COLO668 (cell line): ENCODE data around the gene CMSS1.

ENCODE experiments used
- DNase-seq: peaks from one replicate; lab custom pipeline; 2025; ENCODE audit not compliant: unreplicated experiment; lab: John Stamatoyannopoulos, UW

The CMSS1 gene

GRCh38 chr3:100169201-100169920 is 351.7 kb downstream of the CMSS1 start:
- DNase-seq: no peak

- DNase-seq: no peak
These were observed 352.8 kb downstream of the CMSS1 start for GRCh38 chr3:100170486-100170885.

- DNase-seq: no peak
These were observed 353.7 kb downstream of the CMSS1 start for GRCh38 chr3:100171211-100171914.

GRCh38 chr3:100173961-100174360 is 356.3 kb downstream of the CMSS1 start:
- no peak for DNase-seq

DNA sequence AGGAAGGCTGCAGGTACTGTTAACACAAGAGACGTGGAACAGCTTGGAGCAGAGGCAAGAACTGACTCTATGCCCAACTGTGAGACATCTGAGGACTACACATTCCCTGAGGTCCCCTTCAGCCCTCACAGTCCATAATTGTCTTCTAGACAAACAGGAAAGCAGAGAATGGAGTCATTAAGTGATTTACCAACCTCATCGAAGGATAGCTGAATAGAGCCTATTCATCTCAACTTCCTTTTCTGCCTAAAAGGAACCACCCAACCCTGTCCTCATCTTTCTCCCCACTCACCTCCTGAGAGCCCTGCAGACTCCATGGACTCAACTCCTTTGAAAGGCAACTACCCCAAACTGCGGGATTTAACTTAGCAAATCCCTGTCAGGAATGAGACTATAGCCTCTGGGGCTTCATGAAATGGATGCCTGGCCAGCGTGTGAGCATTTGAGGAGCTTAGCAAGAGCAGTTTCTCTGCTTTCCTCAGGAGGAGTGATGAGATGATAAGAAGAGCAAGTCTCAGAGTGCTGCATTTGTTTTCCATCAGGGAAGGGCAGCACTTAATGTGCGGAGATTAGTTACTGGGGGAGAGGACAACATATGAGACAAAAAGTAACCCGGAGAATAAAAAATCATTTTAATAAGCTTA is 358.1 kb downstream of the CMSS1 start:
- DNase-seq: no peak

DNA sequence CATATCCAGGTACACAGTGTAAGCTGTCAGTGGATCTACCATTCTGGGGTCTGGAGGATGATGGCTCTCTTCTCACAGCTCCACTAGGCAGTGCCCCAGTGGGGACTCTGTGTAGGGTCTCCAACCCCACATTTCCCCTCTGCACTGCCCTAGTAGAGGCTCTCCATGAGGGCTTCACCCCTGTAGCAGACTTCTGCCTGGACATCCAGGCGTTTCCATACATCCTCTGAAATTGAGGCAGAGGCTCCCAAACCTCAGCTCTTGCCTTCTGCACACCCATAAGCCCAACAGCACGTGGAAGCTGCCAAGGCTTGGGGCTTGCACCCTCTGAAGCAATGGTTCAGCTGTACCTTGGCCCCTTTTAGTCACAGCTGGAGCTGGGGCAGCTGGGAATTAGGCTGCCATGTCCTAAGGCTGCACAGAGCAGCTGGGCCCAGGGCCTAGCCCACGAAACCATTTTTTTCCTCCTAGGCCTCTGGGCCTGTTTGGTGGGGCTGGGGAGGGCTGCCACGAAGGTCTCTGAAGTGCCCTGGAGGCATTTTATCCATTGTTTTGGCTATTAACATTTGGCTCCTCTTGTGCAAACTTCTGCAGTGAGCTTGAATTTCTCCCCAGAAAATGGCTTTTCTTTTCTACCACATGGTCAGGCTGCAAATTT is 362.2 kb downstream of the CMSS1 start:
- DNase-seq: no peak

DNA sequence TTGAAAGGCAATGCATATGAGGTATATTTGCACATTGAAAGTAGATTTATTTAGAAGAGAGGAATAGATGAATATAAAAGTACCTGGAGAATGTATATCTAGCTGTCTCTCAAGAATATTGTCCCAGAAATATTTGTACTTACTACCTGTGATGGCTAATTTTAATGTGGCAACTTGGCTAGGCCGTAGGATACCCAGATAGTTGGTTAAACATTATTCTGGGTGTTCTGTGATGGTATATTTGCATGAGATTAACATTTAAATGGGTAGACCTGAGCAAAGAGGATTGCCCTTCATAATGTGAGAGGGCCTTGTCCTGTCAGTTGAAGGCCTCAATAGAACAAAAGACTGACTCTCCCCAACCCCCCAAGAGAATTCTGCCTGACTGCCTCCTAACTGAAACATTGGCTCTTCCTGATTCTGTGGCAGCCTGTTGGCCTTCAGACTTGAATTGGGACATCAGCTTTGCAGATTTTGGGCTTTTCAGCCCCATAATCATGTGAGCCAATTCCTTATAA is 366.0 kb downstream of the CMSS1 start:
- no peak for DNase-seq

GRCh38 chr3:100184948-100185570 is 367.4 kb downstream of the CMSS1 start:
- DNase-seq: no peak

DNA sequence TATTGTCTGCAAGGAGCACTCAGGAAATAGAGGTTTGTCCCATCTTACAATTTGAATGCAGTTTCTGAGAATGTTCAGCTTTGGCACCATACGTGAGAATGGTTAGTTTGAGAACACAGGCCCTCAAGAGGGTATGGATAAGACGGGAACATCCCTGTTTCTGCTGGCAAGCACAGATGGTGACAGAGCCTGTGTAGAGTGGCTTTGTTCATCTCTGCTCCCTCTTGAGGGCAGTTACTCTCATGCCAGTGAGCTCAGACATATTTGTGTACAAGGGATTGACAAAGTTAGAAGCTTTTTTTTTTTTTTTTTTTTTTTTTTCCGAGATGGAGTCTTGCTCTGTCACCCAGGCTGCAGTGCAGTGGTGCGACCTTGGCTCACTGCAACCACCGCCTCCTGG is 368.2 kb downstream of the CMSS1 start:
- no peak for DNase-seq

DNA sequence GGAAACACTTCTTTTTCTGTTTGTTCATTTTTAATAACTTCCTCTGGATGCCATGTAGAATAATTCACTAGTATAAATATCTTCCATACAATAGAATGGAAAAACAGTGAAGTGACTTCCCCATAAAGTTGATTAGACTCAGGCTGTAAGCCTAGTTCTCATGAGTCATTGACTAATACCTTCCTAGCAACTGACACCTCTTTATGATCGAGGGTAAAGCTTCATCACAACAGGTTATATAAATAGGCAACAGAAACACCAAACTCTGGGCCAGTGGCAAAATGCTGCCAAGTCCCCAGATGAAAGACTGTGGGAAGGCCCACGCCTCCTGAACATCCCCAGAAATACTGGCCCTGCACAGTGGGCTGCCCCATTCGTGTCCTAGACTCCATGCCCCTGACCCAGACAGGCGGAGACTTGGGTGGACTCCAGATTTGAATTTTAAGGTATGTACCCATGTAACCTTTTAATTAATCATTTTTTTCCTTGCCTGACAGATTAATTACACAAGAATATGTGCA is 371.8 kb downstream of the CMSS1 start:
- no peak for DNase-seq

GRCh38 chr3:100195375-100195774 is 377.7 kb downstream of the CMSS1 start:
- no peak for DNase-seq

DNA sequence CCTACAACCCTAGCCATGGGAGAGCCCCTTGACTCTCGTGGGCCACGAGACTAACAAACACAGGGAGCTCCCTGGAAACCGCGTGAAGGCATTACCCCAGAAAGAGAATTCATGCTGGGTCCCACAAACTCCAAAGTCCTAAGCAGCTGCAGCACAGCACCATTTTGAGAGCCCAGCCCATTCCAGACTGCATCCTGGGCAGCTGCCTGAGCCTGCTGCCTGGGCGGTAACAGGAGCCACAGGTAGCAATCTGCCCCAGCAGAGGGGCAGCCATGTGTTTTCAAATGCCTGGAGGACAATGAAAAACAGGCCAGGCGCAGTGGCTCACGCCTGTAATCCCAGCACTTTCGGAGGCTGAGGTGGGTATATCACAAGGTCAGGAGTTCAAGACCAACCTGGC is 380.2 kb downstream of the CMSS1 start:
- DNase-seq: no peak

GRCh38 chr3:100198579-100199269 is 381.1 kb downstream of the CMSS1 start:
- DNase-seq: no peak

DNA sequence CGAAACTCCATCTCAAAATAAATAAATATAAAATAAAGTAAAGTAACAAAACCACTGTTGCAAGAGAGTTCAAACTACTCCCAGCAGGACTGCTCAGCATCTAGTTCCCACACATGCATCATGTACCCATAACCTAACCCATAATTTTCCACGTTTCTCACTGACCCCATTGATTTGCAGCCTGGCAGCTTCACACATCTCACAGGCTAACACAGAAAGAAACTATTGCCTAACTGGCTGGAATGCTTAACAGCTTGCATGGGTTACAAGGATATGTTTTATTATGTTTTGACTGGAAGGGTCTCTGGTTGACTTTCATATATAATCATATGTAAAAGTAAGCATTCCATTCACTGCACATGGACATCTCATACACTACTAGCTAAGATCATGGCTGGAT is 387.5 kb downstream of the CMSS1 start:
- no peak for DNase-seq

GRCh38 chr3:100206687-100207086 is 389.0 kb downstream of the CMSS1 start:
- no peak for DNase-seq

DNA sequence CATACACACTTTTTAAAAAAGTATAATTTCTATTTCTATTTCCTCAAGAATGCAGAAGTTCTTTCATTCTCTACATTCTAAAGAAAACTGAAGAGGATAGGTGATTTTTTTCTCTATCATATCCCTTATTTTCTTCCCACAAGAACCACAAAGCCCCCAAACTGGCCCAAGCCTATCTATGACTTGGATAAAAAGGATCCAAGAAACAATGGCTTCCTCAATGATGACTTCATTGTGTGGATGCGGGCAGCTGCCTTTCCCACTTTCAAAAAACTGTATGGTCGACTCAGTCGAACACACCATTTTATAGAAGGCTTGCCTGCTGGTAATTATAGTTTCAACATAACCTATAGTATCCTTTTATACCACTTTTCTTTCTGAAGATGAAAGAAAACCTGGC is 390.2 kb downstream of the CMSS1 start:
- no peak for DNase-seq

GRCh38 chr3:100209169-100209568 is 391.5 kb downstream of the CMSS1 start:
- no peak for DNase-seq

- DNase-seq: no peak
These were observed 392.5 kb downstream of the CMSS1 start for GRCh38 chr3:100209948-100210771.

DNA sequence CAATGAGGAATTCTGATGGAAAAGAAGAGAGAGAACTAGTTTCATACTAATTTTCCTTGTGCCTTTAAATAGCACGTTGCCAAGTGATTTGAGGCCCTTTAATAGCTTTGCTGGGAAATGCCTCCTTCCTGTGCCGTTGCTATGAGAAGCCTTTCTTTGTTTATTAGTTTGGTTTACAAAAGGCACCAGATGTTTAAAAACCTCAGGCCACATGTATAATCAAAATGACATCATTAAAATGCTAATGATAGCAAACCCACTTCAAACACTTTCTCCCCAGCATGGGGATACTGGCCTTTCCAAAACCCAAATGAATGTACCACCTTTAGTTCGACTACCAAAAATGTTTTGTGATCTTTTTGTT is 393.1 kb downstream of the CMSS1 start:
- peak; percentile 12 for DNase-seq
